HS-5 (cell line): ENCODE results near the gene MAPK1.
"Not testable (repeated sequence)": the region's sequence is repeated elsewhere in the genome, so short reads cannot be mapped to it uniquely, and the experiment has no call there.

Source experiments
- DNase-seq: peaks from one replicate; pipeline ENCODE4 v3.0.0-alpha.2; 2012; ENCODE audit warnings: low read depth

MAPK1 gene

DNA sequence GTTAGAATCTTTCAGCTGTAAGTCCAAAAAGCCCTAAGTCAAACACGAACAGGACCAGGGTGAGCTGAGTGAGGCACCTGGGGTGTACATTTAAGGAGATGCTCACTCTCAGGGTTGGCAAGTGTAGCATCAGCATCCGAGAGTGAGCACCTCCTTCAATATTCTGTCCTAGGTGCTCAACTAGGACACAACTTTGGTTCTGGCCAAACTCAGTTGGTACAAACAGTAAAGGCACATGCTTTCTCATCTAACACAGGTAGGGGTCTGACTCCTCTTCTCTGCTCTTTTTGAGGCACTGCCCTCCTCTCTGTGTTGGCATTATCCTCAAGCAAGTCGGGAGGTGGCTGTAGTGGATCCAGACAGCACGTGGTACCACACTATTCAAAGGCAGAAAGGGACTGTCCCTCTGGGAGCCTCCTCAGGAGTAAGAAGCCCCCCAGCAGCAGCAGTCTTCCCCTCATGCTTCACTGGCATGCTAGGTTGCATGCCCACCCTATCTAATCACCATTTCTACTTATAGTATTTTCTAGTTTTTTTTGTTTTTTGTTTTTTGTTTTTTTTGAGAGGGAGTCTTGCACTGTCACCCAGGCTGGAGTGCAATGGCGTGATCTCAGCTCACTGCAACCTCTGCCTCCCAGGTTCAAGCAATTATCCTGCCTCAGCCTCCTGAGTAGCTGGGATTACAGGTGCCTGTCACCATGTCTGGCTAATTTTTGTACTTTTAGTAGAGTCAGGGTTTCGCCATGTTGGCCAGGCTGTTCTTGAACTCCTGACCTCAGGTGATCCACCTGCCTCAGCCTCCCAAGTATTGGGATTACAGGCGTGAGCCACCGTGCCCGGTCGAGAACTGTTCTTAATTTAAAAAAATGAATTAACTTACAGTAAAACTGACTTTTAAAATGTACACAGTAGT is 14.7 kb upstream of the MAPK1 start:
- DNase-seq = no peak

DNA sequence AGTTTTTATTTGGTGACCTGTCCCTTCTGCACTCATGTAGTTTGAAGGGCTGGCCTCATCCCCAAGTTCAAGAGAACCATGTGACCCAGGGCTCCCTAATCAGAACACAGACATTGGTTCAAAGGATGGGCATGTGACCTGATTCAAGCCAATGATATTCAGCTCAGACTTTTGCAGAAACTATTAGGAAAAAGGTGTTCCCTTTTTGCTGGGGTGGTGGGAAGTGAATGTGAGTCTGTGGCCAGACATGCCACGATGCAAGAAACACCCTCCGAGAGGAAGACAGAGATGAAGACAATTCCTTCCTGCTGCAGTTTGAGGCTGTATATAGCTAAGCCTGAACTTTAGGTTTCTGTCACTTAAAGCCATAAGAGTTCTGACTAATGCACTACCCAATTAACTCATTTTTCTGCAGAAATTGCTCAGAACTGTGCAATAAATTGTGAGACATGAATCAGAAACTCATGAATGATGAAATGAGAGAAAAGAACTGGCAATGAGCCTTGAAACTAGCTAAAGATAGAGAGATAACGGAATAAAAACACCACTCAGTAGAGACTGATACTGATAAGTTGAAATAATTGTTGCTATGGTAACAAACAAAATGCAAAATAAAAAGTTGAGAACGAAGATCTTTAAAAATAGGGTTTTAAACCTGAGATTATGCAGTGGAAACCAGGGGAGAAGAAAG is 9.2 kb upstream of the MAPK1 start:
- peak; percentile 48 for DNase-seq

DNA sequence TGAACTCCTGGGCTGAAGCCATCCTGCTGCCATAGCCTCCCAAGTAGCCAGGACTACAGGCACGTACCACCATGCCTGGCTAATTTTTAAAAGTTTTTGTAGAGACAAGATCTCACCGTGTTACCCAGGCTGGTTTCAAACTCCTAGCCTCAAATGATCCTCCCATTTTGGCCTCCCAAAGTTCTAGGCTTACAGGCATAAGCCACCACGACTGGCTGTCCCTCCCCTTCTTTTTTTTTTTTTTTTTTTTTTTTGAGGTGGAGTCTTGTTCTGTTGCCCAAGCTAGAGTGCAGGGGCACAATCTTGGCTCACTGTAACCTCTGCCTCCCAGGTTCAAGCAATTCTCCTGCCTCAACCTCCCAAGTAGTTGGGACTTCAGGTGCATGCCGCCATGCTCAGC is 7.5 kb upstream of the MAPK1 start:
- not testable (repeated sequence) for DNase-seq

DNA sequence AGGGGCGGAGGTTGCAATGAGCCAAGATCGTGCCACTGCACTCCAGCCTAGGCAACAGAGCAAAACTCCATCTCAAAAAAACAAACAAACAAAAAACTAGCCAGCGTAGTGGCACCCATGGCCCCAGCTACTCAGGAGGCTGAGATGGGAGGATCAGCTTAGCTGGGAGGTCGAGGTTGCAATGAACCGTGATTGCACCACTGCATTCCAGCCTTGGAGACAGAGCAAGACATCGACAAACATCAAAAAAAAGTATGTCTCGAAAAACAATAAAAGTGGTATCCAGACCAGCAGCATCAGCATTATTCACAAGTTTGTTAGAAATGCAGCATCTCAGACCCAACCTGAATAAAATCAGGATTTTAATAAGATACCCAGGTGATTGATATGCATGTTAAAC is 6.2 kb upstream of the MAPK1 start:
- no peak for DNase-seq

DNA sequence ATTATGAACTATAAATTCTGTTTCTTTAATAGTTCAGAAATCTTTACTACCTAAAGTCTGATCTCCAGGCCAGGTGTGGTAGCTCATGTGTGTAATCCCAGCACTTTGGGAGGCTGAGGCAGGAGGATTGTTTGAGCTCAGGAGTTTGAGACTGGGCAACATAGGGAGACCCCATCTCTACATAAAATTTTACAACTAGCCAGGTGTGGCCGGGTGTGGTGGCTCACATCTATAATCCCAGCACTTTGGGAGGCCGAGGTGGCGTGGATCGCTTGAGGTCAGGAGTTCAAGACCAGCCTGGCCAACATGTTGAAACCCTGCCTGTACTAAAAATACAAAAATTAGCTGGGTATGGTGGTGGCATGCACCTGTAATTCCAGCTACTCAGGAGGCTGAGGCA is 5.3 kb upstream of the MAPK1 start:
- DNase-seq = not testable (repeated sequence)

- no peak for DNase-seq
Observed at GRCh38 chr22:21868651-21869050, 1.2 kb upstream of the MAPK1 start.

- DNase-seq = no peak
Observed at GRCh38 chr22:21866833-21867527, 465 bp downstream of the MAPK1 start.

- DNase-seq = peak; percentile 78
Observed at GRCh38 chr22:21865041-21865440, 2.4 kb downstream of the MAPK1 start.

DNA sequence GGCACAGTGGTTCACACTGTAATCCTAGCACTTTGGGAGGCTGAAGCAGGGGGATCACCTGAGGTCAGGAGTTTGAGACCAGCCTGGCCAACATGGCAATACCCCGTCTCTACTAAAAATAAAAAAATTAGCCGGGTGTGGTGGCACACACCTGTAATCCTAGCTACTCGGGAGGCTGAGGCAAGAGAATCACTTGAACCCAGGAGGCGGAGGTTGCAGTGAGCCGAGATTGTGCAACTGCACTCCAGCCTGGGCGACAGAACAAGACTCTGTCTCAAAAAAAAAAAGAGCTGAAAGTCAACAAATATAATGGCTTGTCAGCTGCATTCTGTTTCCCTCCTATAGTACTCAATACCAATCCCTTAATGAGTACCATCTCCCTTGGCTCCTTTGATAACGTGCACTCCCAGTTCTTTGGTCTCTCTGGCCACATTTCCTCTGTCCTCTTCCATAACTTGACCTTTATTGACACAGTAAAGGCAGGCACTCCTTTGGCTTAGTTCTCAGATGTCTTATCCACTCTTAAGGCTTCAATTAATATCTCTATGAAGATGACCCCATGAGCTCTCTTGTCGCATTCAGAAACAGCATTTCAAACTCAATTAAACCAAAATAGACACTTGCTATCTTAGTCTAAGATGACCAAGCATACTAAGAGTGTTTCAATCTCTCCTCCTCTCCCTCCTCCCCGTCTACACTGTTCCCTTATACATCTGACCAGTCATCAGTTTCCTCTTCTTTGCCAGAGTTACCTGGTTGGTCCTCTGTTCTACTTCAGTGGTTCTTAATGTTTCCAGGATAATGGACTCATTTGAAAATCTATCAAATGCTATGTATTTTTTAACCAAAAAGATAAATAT is 4.8 kb downstream of the MAPK1 start:
- no peak for DNase-seq

- DNase-seq = no peak
Observed at GRCh38 chr22:21861851-21862250, 5.6 kb downstream of the MAPK1 start.

DNA sequence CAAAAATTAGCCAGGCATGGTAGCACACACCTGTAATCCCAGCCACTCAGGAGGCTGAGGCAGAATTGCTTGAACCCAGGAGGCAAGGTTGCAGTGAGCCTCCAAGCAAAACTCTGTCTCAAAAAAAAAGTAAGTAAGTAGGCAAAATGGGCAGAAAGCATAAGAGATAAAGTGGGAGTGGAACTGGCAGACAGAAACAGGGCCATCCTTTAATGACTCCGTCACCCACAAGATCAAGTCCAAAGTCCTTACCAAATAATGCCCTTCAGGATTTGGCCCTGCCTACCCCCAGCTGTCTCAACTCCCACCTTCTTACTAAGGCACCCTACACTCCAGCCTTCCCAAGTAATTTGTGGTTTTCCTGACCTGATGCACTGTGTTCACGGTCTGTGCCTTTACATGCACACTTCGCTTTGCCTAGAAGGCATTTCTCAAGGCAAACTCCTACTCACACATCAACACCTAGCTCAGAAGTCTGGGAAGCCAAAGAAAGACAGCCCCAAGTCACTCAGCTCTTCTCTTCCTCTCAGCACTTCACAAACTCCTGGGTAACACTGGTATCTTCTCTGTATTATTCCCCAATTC is 6.1 kb downstream of the MAPK1 start:
- DNase-seq = no peak

DNA sequence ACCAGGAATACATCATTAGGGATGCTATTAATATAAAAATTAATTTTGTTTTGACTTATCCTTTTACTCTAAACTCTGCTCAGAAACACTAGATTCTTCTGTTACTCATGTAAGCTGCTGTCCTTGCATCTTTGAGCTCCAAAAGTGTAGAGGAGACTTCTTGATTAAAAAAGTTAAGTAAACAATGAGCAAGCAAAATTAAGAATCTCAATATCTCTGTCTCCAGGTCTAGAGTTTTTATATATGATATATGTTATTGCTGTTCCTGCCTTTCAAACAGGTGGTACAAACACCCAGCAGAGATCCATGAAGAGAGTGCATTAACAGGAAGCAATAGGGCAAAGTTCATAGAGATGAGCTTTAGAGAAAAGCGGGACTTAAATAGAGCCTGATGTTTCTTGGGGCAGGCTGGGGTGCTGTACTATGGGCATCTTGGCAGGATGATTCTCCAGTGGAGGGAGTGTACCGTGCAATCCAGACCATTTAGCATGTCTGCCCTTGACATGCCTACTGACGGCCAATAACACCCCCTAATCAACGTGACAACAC is 6.9 kb downstream of the MAPK1 start:
- no peak for DNase-seq

DNA sequence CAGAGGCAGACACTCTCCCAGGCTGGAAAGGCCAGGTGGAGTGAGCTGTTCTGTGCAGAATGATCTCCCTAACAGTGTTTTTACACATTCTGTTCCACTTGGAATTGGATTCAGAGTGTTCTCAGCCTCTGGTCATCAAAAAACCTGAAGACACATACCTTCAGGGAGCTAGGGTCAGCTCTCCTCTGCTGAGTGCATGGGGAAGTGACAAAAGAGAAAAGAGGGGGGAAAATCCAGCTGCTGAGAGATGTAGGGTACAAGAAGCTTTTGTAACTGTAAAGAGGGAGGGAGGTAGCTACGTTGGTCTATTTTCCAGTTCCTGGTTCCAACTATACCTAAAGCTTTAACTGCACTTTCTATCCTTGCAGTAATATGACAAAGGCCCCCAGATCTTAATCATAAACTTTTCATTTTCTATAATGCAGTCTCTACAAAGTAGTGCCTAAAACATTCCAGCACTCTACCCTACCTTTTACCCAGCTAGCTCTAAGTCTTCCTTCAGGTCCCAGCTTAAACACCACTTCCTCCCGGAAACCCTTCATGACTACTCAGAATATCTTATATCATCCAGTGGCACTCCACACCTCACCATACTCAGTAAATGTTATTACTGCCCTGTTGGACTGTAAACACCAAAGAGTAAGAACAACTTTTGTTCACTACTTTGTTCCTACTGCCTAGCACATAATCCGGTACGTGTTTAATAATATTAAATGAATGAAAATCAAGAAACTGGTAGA is 9.2 kb downstream of the MAPK1 start:
- no peak for DNase-seq

GRCh38 chr22:21857481-21857914 is 9.9 kb downstream of the MAPK1 start:
- no peak for DNase-seq

DNA sequence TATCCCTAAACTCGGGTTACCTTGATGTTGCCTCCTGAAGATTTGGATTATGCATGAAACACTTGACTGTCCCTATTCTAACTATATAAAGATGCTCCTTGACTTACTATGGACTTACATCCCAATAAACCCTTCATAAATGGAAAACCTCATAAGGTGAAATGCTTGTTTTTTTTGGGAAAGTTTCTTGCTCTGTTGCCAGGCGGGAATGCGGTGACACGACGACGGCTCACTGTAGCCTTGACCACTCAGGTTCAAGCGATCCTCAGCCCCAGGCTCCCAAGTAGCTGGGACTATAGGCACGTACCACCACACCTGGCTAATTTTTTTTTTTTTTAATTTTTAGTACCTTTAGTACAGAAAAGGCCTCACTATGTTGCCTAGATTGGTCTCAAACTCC is 10.6 kb downstream of the MAPK1 start:
- DNase-seq = no peak

DNA sequence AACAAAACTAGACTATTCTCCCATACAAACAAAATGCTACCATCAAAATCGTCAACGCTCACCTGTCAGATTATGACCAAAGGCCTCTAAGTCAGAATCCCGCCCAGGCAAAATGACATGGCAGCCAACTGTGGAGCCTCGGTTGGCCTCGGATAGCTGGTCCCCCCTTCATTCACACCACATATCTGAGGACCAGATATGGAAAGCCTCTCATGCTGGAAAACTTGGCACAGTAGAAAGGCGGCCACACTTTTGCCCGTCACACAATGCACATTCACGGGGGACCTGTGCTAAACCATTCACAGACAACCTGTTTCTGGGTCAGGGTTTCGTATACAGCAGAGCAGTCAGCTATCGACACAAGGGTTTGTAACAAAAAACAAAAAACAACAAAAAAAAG is 11.2 kb downstream of the MAPK1 start:
- DNase-seq = no peak

DNA sequence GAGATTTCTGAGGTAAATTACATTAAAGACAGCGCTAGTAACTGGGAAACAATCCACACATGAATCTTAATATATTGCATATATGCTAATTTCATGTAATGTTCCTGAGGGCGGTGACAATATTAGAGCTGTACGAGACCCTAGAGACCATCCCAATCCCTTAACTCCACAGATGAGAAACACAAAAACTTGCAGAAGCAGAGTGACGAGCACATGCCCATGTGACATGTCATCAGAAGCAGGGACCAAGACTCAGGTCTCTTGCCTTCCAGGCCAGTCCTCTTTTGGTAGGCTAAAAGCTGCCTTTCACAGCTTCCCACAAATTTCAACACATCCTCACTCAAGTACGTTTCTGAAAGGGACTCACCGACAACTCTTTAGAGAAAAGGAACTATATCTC is 11.8 kb downstream of the MAPK1 start:
- DNase-seq = no peak

GRCh38 chr22:21850660-21851059 is 16.8 kb downstream of the MAPK1 start:
- DNase-seq = no peak

DNA sequence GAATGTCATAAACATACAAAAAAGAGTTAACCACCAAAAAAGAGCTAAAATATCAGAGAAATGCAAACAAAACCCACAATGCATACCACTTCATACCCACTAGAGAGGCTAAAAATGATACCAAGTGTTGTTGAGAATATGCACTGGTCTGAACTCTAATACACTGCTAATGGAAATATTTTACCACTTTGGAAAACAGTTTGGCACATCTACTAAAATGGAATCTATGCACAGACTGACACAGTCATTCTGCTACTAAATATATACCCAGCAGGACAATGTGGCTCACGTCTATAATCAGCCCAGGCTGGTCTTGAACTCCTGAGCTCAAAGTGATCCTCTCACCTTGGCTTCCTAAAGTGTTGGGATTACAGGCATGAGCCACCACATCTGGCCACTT is 18.0 kb downstream of the MAPK1 start:
- no peak for DNase-seq

DNA sequence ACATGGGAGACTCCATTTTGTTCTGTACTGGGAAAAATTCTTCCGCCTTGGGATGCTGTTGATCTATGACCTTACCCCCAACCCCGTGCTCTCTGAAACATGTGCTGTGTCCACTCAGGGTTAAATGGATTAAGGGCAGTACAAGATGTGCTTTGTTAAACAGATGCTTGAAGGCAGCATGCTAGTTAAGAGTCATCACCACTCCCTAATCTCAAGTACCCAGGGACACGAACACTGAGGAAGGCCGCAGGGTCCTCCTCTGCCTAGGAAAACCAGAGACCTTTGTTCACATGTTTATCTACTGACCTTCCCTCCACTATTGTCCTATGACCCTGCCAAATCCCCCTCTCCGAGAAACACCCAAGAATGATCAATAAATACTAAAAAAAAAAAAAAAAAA is 19.4 kb downstream of the MAPK1 start:
- not testable (repeated sequence) for DNase-seq
